ENCODE results near the gene KRTAP19-4.

DNA sequence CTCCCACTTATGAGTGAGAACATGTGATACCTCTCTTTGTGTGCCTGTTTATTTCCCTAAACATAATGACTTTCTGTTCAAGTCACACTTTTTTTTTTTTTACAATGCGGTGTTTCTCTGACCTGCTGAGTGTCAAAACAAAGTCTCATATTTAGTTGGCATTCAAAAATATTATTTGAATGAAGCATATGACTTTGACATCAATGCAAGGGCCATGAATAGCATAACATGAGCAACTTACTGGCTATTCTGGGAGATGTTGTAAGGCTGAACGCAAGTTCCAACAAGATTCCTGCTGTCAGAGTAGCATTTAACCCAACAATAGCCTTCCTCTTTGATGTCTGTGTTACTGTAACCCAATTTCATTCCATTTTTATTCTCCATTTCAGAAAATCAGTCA, 14.8 kb downstream of the KRTAP19-4 start:
- no peak for TF ChIP-seq POLR2A (IDR thresholded peaks at IDR 0.05; ENCODE audit: extremely low read depth, insufficient read length)
- TF ChIP-seq CTCF (IDR thresholded peaks at IDR 0.05; ENCODE audit: low read depth, low read length) = no peak
- TF ChIP-seq, protein P1, sequence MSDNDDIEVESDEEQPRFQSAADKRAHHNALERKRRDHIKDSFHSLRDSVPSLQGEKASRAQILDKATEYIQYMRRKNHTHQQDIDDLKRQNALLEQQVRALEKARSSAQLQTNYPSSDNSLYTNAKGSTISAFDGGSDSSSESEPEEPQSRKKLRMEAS (IDR thresholded peaks at IDR 0.05; ENCODE audit: low read depth, low read length) = no peak

Measured in NB4 (cell line).